Lower leg skin (tissue), 3 donors: ENCODE measurements around the gene CHP2.

ENCODE experiments used
- CTCF ChIP-seq, 3 donors: fragments of 450-650 bp; IDR thresholded peaks; one replicate each; pipeline ENCODE4 v1.5.1; 2016; ENCODE audit warnings: antibody characterized with exemption in 3 of 3, mild to moderate bottlenecking in 3 of 3, moderate library complexity in 2 of 3
- POLR2A ChIP-seq, 2 donors: fragments of 450-650 bp; IDR thresholded peaks; one replicate each; pipeline ENCODE4 v1.6.1; 2016 to 2017; ENCODE audit warnings: antibody characterized with exemption in 2 of 2, mild to moderate bottlenecking in 1 of 2, moderate library complexity in 1 of 2

- TF ChIP-seq CTCF (IDR thresholded peaks at IDR 0.05), result no peak
- no peak for TF ChIP-seq POLR2A (IDR thresholded peaks at IDR 0.05)
Observed at GRCh38 chr16:23741675-23742303, 13.0 kb upstream of the CHP2 start.
